HG02840 (cell line): ENCODE results near the gene UPK3BL2.
"Not testable (repeated sequence)": the region's sequence is repeated elsewhere in the genome, so short reads cannot be mapped to it uniquely, and the experiment has no call there.

Experiments
- ATAC-seq: cut with Tn5 transposase; IDR thresholded peaks from one replicate; pipeline ENCODE4 v1.9.1; 2021; ENCODE audit warnings: mild to moderate bottlenecking, moderate library complexity, moderate number of reproducible peaks; ENCODE audit not compliant: unreplicated experiment, low FRiP score

UPK3BL2 gene

GRCh38 chr7:102532127-102532526 is 11.4 kb downstream of the UPK3BL2 start:
- ATAC-seq: not testable (repeated sequence)

- ATAC-seq: not testable (repeated sequence)
These were observed 11.9 kb downstream of the UPK3BL2 start for GRCh38 chr7:102531583-102531982.

- not testable (repeated sequence) for ATAC-seq
These were observed 15.4 kb downstream of the UPK3BL2 start for GRCh38 chr7:102527822-102528793.

GRCh38 chr7:102527182-102527581 is 16.3 kb downstream of the UPK3BL2 start:
- not testable (repeated sequence) for ATAC-seq

- not testable (repeated sequence) for ATAC-seq
These were observed 18.7 kb downstream of the UPK3BL2 start for GRCh38 chr7:102524803-102525202.

- not testable (repeated sequence) for ATAC-seq
These were observed 22.7 kb downstream of the UPK3BL2 start for GRCh38 chr7:102520797-102521196.

GRCh38 chr7:102517550-102518147 is 25.8 kb downstream of the UPK3BL2 start, which contains the start of gene RASA4B:
RASA4B (minus strand) TSS chr7:102517777; CDS start chr7:102517710, 67 bp downstream.
- ATAC-seq: peak; percentile 46

GRCh38 chr7:102516951-102517350 is 26.5 kb downstream of the UPK3BL2 start:
- not testable (repeated sequence) for ATAC-seq

- not testable (repeated sequence) for ATAC-seq
These were observed 27.6 kb downstream of the UPK3BL2 start for GRCh38 chr7:102515889-102516288.

- peak; percentile 67 for ATAC-seq
These were observed 28.4 kb downstream of the UPK3BL2 start for GRCh38 chr7:102514881-102515721.

GRCh38 chr7:102512642-102513221 is 30.8 kb downstream of the UPK3BL2 start:
- ATAC-seq: not testable (repeated sequence)

GRCh38 chr7:102511860-102512522 is 31.5 kb downstream of the UPK3BL2 start:
- not testable (repeated sequence) for ATAC-seq

GRCh38 chr7:102510575-102510974 is 32.9 kb downstream of the UPK3BL2 start:
- ATAC-seq: not testable (repeated sequence)

GRCh38 chr7:102507410-102508088 is 35.9 kb downstream of the UPK3BL2 start:
- not testable (repeated sequence) for ATAC-seq

GRCh38 chr7:102505298-102506185 is 38.0 kb downstream of the UPK3BL2 start:
- ATAC-seq: not testable (repeated sequence)

GRCh38 chr7:102503141-102503540 is 40.4 kb downstream of the UPK3BL2 start:
- ATAC-seq: not testable (repeated sequence)

GRCh38 chr7:102498321-102498720 is 45.2 kb downstream of the UPK3BL2 start:
- ATAC-seq: not testable (repeated sequence)

- not testable (repeated sequence) for ATAC-seq
These were observed 46.2 kb downstream of the UPK3BL2 start for GRCh38 chr7:102497308-102497707.
